Activated naive CD4-positive, alpha-beta T cell treated with anti-CD3 and anti-CD28 coated beads, Interleukin-2, amount 50 U/mL, for 24 hours (primary cell): ENCODE data around the gene UTF1.

Experiments
- H3K27ac Mint-ChIP-seq: one replicate; pipeline ENCODE4 v1.8.0; 2021; ENCODE audit warnings: mild to moderate bottlenecking, mixed read lengths
- H3K27me3 Mint-ChIP-seq: one replicate; pipeline ENCODE4 v1.8.0; 2021; ENCODE audit warnings: mixed read lengths
- H3K36me3 Mint-ChIP-seq: one replicate; pipeline ENCODE4 v1.8.0; 2021; ENCODE audit warnings: mixed read lengths
- H3K4me1 Mint-ChIP-seq: one replicate; pipeline ENCODE4 v1.8.0; 2021; ENCODE audit warnings: mixed read lengths
- H3K4me3 Mint-ChIP-seq: one replicate; pipeline ENCODE4 v1.8.0; 2021; ENCODE audit warnings: mild to moderate bottlenecking, mixed read lengths
- H3K9me3 Mint-ChIP-seq: one replicate; pipeline ENCODE4 v1.8.0; 2021; ENCODE audit warnings: mixed read lengths

UTF1 gene

GRCh38 chr10:133277993-133278576, 48.1 kb downstream of the UTF1 start:
- Mint-ChIP-seq H3K9me3 (no peaks in the 10 kb centered on the region), H3K4me3 (peak overlapping the region; percentile 59), H3K27ac (no peak overlapping the region), H3K4me1 (peaks cover 27% of the 10 kb centered on the region), H3K27me3 (no peaks in the 10 kb centered on the region), H3K36me3 (peaks cover 3% of the 10 kb centered on the region)

- Mint-ChIP-seq H3K27me3 (no peaks in the 10 kb centered on the region), H3K36me3 (peaks cover 4% of the 10 kb centered on the region), H3K9me3 (no peaks in the 10 kb centered on the region), H3K4me3 (peak overlapping the region; percentile 59), H3K4me1 (peaks cover 27% of the 10 kb centered on the region), H3K27ac (no peak overlapping the region)
These were observed 48.7 kb downstream of the UTF1 start for GRCh38 chr10:133278577-133279265.

- Mint-ChIP-seq H3K27me3 (no peaks in the 10 kb centered on the region), H3K27ac (no peak overlapping the region), H3K4me1 (peaks cover 27% of the 10 kb centered on the region), H3K36me3 (peaks cover 5% of the 10 kb centered on the region), H3K4me3 (no peak overlapping the region), H3K9me3 (no peaks in the 10 kb centered on the region)
These were observed 49.6 kb downstream of the UTF1 start for GRCh38 chr10:133279326-133280226.

- Mint-ChIP-seq H3K9me3 (no peaks in the 10 kb centered on the region), H3K4me1 (peaks cover 21% of the 10 kb centered on the region), H3K27ac (no peak overlapping the region), H3K36me3 (peaks cover 5% of the 10 kb centered on the region), H3K27me3 (no peaks in the 10 kb centered on the region), H3K4me3 (no peak overlapping the region)
These were observed 50.5 kb downstream of the UTF1 start for GRCh38 chr10:133280391-133281059.

- H3K4me1 Mint-ChIP-seq = peaks cover 15% of the 10 kb centered on the region
- no peaks in the 10 kb centered on the region for H3K9me3 Mint-ChIP-seq
- no peak overlapping the region for H3K4me3 Mint-ChIP-seq
- peaks cover 5% of the 10 kb centered on the region for H3K36me3 Mint-ChIP-seq
- no peaks in the 10 kb centered on the region for H3K27me3 Mint-ChIP-seq
- no peak overlapping the region for H3K27ac Mint-ChIP-seq
These were observed 51.1 kb downstream of the UTF1 start for GRCh38 chr10:133281084-133281483.
